Activated B cell treated with CpG ODN at 0.5 μM for 24 hours (primary cell): Measurements from ENCODE around the gene PLA2G4C. TPM values are rescaled to one million over a fixed set of nuclear protein-coding genes. Genes with fewer than 3 reads are reported as not detected.

Experiments
- ATAC-seq: fragments of 200-7000 bp; cut with Tn5 transposase; one replicate; pipeline ENCODE4 v1.10.0; 2021; ENCODE audit warnings: low read depth, mild to moderate bottlenecking, moderate library complexity
- CTCF ChIA-PET: fragments of 350-600 bp; sonication (Branson Sonifier 250); formaldehyde crosslinking; loops from one replicate; lab custom pipeline; 2021; ENCODE audit warnings: antibody characterized with exemption; lab: Charles Lee
- POLR2A ChIA-PET: fragments of 350-600 bp; sonication (Branson Sonifier 250); formaldehyde crosslinking; loops from one replicate; lab custom pipeline; 2021; ENCODE audit warnings: antibody characterized with exemption; lab: Charles Lee
- DNase-seq: peaks from one replicate; pipeline ENCODE4 v3.0.0; 2022
- H3K27ac Mint-ChIP-seq: one replicate; pipeline ENCODE4 v1.8.0; 2020; ENCODE audit warnings: mixed read lengths
- H3K27me3 Mint-ChIP-seq: one replicate; pipeline ENCODE4 v1.8.0; 2021; ENCODE audit warnings: mixed read lengths
- H3K36me3 Mint-ChIP-seq: one replicate; pipeline ENCODE4 v1.8.0; 2021; ENCODE audit warnings: low read depth, mixed read lengths
- H3K4me1 Mint-ChIP-seq: one replicate; pipeline ENCODE4 v1.8.0; 2021; ENCODE audit warnings: mixed read lengths
- H3K4me3 Mint-ChIP-seq: one replicate; pipeline ENCODE4 v1.8.0; 2020; ENCODE audit warnings: mild to moderate bottlenecking, mixed read lengths
- H3K9me3 Mint-ChIP-seq: one replicate; pipeline ENCODE4 v1.8.0; 2020; ENCODE audit warnings: mixed read lengths
- intact Hi-C: fragments of 100-400 bp; cut with micrococcal nuclease; formaldehyde crosslinking; loops from one replicate; pipeline ENCODE4 v1.15.1; 2024
- total RNA-seq: library from RNA; stranded (reverse); gene quantifications from 2 replicates; pipeline ENCODE4 v1.2.3, GENCODE V29; 2022
- TF ChIP-seq, protein P1 (sequence below): fragments of 200-600 bp; IDR thresholded peaks from one replicate; pipeline ENCODE4 v1.8.0; 2022; ENCODE audit warnings: antibody characterized with exemption, mild to moderate bottlenecking

PLA2G4C gene
- total RNA-seq, 1 donor from 2014 or later: 16.6 TPM

DNA sequence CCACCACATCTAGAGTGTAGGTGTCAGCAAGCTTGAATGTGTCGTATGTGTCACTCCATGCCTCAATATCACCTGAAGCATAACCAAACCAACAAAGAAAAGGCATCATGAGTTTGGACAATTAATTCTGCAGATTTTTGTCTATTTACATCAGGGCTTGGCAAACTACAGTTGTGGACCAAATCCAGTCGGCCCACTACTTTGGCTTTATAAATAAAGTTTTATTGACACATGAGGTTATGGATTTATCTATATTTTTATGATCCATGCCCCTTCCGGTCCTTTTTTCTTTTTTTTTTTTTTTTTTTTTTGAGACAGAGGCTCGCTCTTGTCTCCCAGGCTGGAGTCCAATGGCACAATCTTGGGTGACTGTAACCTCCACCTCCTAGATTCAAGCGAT, 57.5 kb downstream of the PLA2G4C start:
- peaks cover 2% of the 10 kb centered on the region for H3K9me3 Mint-ChIP-seq
- POLR2A ChIA-PET: no interaction called here
- no peak overlapping the region for H3K27ac Mint-ChIP-seq
- CTCF ChIA-PET: no interaction called here
- H3K4me1 Mint-ChIP-seq: no peaks in the 10 kb centered on the region
- H3K27me3 Mint-ChIP-seq: no peaks in the 10 kb centered on the region
- ATAC-seq: no peak
- H3K4me3 Mint-ChIP-seq: no peak overlapping the region
- peaks cover 10% of the 10 kb centered on the region for H3K36me3 Mint-ChIP-seq
- TF ChIP-seq, protein P1, sequence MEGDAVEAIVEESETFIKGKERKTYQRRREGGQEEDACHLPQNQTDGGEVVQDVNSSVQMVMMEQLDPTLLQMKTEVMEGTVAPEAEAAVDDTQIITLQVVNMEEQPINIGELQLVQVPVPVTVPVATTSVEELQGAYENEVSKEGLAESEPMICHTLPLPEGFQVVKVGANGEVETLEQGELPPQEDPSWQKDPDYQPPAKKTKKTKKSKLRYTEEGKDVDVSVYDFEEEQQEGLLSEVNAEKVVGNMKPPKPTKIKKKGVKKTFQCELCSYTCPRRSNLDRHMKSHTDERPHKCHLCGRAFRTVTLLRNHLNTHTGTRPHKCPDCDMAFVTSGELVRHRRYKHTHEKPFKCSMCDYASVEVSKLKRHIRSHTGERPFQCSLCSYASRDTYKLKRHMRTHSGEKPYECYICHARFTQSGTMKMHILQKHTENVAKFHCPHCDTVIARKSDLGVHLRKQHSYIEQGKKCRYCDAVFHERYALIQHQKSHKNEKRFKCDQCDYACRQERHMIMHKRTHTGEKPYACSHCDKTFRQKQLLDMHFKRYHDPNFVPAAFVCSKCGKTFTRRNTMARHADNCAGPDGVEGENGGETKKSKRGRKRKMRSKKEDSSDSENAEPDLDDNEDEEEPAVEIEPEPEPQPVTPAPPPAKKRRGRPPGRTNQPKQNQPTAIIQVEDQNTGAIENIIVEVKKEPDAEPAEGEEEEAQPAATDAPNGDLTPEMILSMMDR: no peak
- intact Hi-C loops: no loop called here
- DNase-seq: no peak

DNA sequence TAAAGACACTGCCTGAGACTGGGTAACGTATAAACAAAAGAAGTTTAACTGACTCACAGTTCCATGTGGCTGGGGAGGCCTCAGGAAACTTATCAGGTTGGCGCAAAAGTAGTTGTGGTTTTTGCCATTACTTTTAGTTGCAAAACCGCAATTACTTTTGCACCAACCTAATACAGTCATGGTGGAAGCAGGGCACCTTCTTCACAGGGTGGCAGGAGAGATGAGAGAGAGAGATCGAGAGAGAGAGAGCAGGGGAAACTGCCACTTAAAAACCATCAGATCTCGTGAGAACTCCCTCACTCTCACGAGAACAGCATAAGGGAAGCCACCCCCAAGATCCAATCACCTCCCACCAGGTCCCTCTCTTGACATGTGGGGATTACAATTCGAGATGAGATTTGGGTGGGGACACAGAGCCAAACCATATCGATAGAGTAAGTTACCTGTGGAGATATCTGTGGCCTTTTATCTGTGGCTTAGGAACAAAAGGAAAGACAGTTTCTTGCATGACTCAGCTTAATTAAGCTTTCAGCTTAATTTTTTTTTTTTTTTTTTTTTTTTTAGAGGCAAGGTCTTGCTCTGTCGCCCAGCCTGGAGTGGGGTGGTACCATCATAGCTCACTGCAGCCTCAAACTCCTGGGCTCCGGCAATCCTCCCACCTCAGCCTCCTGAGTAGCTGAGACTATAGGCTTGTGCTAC, 59.1 kb downstream of the PLA2G4C start:
- POLR2A ChIA-PET: no interaction called here
- no peak overlapping the region for H3K4me3 Mint-ChIP-seq
- TF ChIP-seq, protein P1: no peak

DNA sequence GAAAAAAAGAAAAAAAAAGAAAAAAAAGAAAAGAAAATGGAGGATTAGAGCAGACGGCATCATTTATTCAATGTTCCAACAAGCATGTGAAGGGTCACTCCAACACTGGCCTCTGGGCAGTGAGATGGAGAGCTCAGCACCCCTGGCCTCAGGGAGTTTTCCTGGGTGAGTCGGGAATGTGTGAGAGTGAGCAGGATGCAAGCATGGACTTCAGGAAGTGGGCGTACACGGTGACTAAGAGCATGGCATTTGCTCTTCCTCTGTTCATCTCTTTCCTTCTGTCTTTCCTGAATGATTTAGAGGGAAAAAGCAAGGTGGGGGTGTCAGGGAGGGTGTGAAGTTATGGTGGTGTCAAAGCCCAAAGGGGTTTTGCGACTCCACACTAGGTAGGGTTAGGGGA, 66.1 kb downstream of the PLA2G4C start:
- Mint-ChIP-seq H3K27ac (no peak overlapping the region), H3K9me3 (no peaks in the 10 kb centered on the region), H3K4me1 (no peaks in the 10 kb centered on the region), H3K27me3 (peaks cover 21% of the 10 kb centered on the region), H3K36me3 (no peaks in the 10 kb centered on the region), H3K4me3 (no peak overlapping the region)
- no peak for ATAC-seq
- intact Hi-C loops: no loop called here
- ChIA-PET CTCF (no interaction called here), POLR2A (no interaction called here)
- no peak for DNase-seq
- TF ChIP-seq, protein P1: no peak

More for the DNA sequence above, 59.1 kb downstream of the PLA2G4C start:
- no peak for ATAC-seq
- CTCF ChIA-PET: no interaction called here
- H3K36me3 Mint-ChIP-seq: peaks cover 10% of the 10 kb centered on the region
- H3K4me1 Mint-ChIP-seq: no peaks in the 10 kb centered on the region
- no peaks in the 10 kb centered on the region for H3K27me3 Mint-ChIP-seq
- peaks cover 2% of the 10 kb centered on the region for H3K9me3 Mint-ChIP-seq
- intact Hi-C loops: no loop called here
- H3K27ac Mint-ChIP-seq: no peak overlapping the region
- no peak for DNase-seq

DNA sequence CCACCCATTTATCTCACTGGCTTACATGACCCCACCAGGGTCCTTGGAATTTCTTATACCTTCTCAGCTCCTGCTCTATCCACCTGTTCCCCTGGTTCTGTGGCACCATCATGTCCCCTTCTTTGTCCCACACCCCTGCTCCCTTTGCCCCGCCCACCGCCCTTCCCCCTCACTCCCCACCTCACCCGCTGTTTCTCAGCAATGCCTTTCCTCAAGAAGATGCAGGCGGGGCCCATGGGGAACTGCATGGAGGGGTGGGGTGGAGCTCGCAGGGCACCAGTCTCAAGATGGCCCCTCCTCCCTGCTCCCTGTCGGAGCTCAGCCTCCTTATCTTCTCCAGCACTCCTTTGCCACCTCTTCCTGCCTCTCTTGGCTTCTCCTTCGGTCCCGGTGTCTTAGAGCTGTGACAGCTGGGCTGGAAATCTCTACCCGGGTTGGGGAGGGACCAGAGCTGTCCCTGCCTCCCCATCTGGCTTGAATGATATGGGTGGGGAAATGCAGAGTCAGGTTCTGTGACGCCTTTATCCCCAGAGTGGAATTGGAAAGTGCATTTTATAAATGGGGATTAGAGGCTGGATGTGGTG, 66.8 kb downstream of the PLA2G4C start, which contains the start of gene CABP5:
Gene CABP5, minus strand, starts transcription at position 405 of the 584 bp plus-strand sequence. Its CDS starts 157 bp downstream, at position 248.
- Mint-ChIP-seq H3K4me3 (no peak within 1 kb of the TSS), H3K27ac (no peak within 1 kb of the TSS), H3K27me3 (peaks cover 25% of the 10 kb centered on the region), H3K36me3 (no peaks in the 10 kb centered on the region), H3K4me1 (no peaks in the 10 kb centered on the region), H3K9me3 (no peaks in the 10 kb centered on the region)
- intact Hi-C loops: no loop called here
- TF ChIP-seq, protein P1: no peak
- DNase-seq (no peak), ATAC-seq (no peak)
- POLR2A ChIA-PET: no interaction called here
- CTCF ChIA-PET: no interaction called here

DNA sequence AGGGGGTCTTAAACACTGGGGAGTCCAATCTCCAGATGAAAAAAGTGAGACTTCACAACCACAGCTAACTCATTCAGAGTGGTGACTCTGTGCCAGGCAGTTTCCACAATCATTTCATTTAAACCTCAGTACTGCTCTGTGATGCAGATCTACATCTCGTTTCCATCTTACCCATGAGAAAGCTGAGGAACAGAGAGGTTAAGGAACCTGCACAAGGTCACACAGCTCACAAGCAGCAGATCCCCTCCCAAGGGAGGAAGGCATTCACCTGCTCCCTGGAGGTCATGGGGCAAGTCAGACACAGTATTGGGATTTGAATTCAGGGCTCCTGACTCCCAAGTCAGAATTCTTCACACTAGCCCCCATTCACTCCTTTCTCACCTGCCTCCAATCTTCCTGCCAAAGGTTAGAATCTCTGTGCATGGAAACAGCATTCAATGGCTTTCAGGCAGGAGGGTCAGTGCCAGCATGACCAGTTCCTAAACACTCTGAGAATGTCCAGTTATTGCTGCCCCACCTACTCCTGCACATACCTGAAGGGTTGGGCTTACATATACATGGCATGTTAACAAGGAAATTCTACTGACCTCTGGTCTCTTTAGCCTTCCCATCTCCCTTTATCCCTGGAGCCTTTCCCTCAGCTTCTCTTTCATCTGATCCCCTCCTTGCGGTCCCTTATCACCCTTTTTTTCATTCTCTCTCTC, 68.6 kb downstream of the PLA2G4C start:
- ATAC-seq: no peak

More for the DNA sequence above, 68.6 kb downstream of the PLA2G4C start:
- no peak overlapping the region for H3K4me3 Mint-ChIP-seq
- TF ChIP-seq, protein P1: no peak
- no peaks in the 10 kb centered on the region for H3K9me3 Mint-ChIP-seq
- H3K4me1 Mint-ChIP-seq: no peaks in the 10 kb centered on the region
- ChIA-PET CTCF (no interaction called here), POLR2A (no interaction called here)
- DNase-seq: no peak
- no peak overlapping the region for H3K27ac Mint-ChIP-seq
- no peaks in the 10 kb centered on the region for H3K36me3 Mint-ChIP-seq
- intact Hi-C loops: no loop called here
- peaks cover 26% of the 10 kb centered on the region for H3K27me3 Mint-ChIP-seq
